SK-N-SH treated with all-trans-retinoic acid at 6 μM for 48 hours (cell line): ENCODE results near the gene STAT6.

Source experiments
- ATAC-seq: fragments of 200-7000 bp; cut with Tn5 transposase; 3 replicates; pipeline ENCODE4 v1.9.1; 2020; ENCODE audit warnings: mild to moderate bottlenecking, moderate library complexity
- ARNTL ChIP-seq: fragments of 450-650 bp; formaldehyde crosslinking; IDR thresholded peaks from 2 replicates; pipeline ENCODE4 v1.5.0; 2020; ENCODE audit warnings: low read depth, mild to moderate bottlenecking, moderate library complexity, borderline replicate concordance
- BACH2 ChIP-seq: fragments of 250-450 bp; sonication (Bioruptor Pico); IDR thresholded peaks from 2 replicates; pipeline ENCODE4 v1.9.0; 2021; ENCODE audit warnings: mild to moderate bottlenecking, borderline replicate concordance
- CSDC2 ChIP-seq: fragments of 250-450 bp; sonication (Bioruptor Pico); IDR thresholded peaks from 2 replicates; pipeline ENCODE4 v1.5.0; 2020; ENCODE audit warnings: mild to moderate bottlenecking, moderate library complexity
- GLIS3 ChIP-seq: fragments of 250-450 bp; sonication (Bioruptor Pico); IDR thresholded peaks from 2 replicates; pipeline ENCODE4 v1.5.0; 2020; ENCODE audit warnings: mild to moderate bottlenecking, moderate library complexity
- ISL1 ChIP-seq: fragments of 250-450 bp; sonication (Bioruptor Pico); IDR thresholded peaks from 2 replicates; pipeline ENCODE4 v2.1.2; 2022; ENCODE audit warnings: mild to moderate bottlenecking, moderate library complexity
- OSR1 ChIP-seq: fragments of 250-450 bp; sonication (Bioruptor Pico); IDR thresholded peaks from 2 replicates; pipeline ENCODE4 v1.8.0; 2022; ENCODE audit warnings: moderate library complexity, mild to moderate bottlenecking, inconsistent platforms
- PATZ1 ChIP-seq: fragments of 250-450 bp; sonication (Bioruptor Pico); IDR thresholded peaks from 2 replicates; pipeline ENCODE4 v1.8.0; 2020; ENCODE audit warnings: mild to moderate bottlenecking, moderate library complexity, borderline replicate concordance
- POU6F1 ChIP-seq: fragments of 250-450 bp; sonication (Bioruptor Pico); IDR thresholded peaks from 2 replicates; pipeline ENCODE4 v1.8.0; 2021; ENCODE audit warnings: low read depth, mild to moderate bottlenecking, moderate library complexity, borderline replicate concordance
- PPARA ChIP-seq: fragments of 250-450 bp; sonication (Bioruptor Pico); IDR thresholded peaks from 2 replicates; pipeline ENCODE4 v1.5.0; 2020; ENCODE audit warnings: mild to moderate bottlenecking, borderline replicate concordance
- RARB ChIP-seq: fragments of 250-450 bp; sonication (Bioruptor Pico); IDR thresholded peaks from 2 replicates; pipeline ENCODE4 v1.8.0; 2021; ENCODE audit warnings: mild to moderate bottlenecking, moderate library complexity
- SNAI2 ChIP-seq: fragments of 250-450 bp; sonication (Bioruptor Pico); IDR thresholded peaks from 2 replicates; pipeline ENCODE4 v1.5.0; 2020; ENCODE audit warnings: mild to moderate bottlenecking, moderate library complexity
- TCF4 ChIP-seq: fragments of 250-450 bp; sonication (Bioruptor Pico); IDR thresholded peaks from 2 replicates; pipeline ENCODE4 v1.8.0; 2021; ENCODE audit warnings: mild to moderate bottlenecking, moderate library complexity, borderline replicate concordance
- ZC3H10 ChIP-seq: fragments of 250-450 bp; sonication (Bioruptor Pico); IDR thresholded peaks from 2 replicates; pipeline ENCODE4 v1.5.1; 2021; ENCODE audit warnings: mild to moderate bottlenecking, moderate library complexity
- ZFP3 ChIP-seq: fragments of 250-450 bp; sonication (Bioruptor Pico); IDR thresholded peaks from 2 replicates; pipeline ENCODE4 v1.5.0; 2020; ENCODE audit warnings: mild to moderate bottlenecking, moderate library complexity
- ZFP30 ChIP-seq: fragments of 450-650 bp; formaldehyde crosslinking; IDR thresholded peaks from 2 replicates; pipeline ENCODE4 v1.5.0; 2022; ENCODE audit warnings: mild to moderate bottlenecking, moderate library complexity
- ZNF565 ChIP-seq: fragments of 450-650 bp; formaldehyde crosslinking; conservative IDR thresholded peaks from 2 replicates; pipeline ENCODE4 v1.5.0; 2020; ENCODE audit warnings: low read depth, mild to moderate bottlenecking, moderate library complexity
- ZNF70 ChIP-seq: fragments of 450-650 bp; formaldehyde crosslinking; IDR thresholded peaks from 2 replicates; pipeline ENCODE4 v1.5.0; 2020; ENCODE audit warnings: mild to moderate bottlenecking, moderate library complexity
- ZNF8 ChIP-seq: fragments of 450-650 bp; formaldehyde crosslinking; IDR thresholded peaks from 2 replicates; pipeline ENCODE4 v1.5.0; 2020; ENCODE audit warnings: mild to moderate bottlenecking, moderate library complexity
- TF ChIP-seq, protein P1 (sequence below): fragments of 250-450 bp; sonication (Bioruptor Pico); IDR thresholded peaks from 2 replicates; pipeline ENCODE4 v1.5.1; 2021; ENCODE audit warnings: mild to moderate bottlenecking, moderate library complexity
- TF ChIP-seq, protein P2 (sequence below): fragments of 250-450 bp; sonication (Bioruptor Pico); IDR thresholded peaks from 2 replicates; pipeline ENCODE4 v1.5.0; 2020; ENCODE audit warnings: mild to moderate bottlenecking, moderate library complexity
- TF ChIP-seq, protein P3 (sequence below): fragments of 250-450 bp; sonication (Bioruptor Pico); IDR thresholded peaks from 2 replicates; pipeline ENCODE4 v1.5.1; 2020; ENCODE audit warnings: low read depth, mild to moderate bottlenecking, moderate library complexity

Gene STAT6

DNA sequence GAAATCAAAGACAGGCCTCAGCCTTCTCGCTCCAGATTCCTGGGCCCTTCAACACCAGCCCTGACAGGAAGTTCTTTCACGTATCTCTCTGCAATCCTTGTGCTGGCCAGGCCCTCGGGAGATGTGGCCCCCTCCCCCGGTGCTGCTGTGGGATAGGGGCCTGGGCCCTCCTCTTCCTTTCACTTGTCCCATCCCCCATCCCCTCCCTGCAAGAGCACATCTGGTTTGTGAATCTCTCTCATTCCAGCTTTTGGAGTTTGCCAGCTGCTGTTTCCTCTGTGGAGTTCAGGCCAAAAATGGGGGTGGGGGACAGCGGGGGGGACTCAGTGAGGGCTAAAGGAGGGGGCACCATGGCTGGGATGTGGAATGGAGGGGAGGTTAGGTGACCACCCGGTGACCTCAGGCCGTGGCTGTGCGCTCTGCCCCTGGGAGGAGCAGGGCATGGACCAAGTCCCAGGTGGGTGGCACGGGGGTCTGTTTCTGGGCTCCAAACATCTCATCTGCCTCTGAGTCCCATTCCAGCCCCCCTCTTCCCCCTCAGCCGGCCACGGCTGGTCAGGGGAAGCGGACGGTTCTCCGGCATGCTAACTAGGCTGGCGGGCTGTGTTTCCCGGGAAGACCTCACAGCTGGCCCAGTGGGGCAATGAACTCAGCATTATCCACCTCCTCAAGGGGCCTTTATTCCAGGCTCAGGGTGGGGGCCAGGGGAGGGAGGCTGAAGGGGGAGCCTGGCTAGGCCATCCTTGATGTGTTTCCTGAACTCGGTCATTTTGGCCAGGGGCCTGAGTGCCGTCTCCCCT, 24.6 kb upstream of the STAT6 start:
- no peak for TF ChIP-seq ZNF70 (CRISPR knock-in tag)
- TF ChIP-seq TCF4 = peak; percentile 21; the same call in 1 of the 2 replicates
- ATAC-seq = no peak; the same call in 2 of the 3 replicates

DNA sequence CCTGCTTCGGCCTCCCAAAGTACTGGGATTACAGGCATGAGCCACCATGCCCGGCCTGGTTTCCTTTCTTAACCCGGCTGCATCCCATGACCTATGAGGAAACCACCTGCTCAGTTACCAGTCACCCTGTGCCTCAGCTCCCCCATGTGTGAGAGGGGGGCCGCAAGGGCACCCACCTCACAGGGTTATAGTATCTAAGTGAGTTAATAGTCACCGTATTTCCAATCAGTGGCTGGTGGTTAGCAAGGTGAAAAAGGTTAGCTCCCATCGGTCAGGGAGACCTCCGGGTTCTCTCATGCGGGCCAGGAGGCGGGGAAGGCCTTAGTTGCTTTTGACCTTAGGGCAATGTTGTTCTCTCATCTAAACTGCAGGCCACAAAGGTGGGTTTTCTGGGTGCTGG, 23.8 kb upstream of the STAT6 start:
- TF ChIP-seq ZFP3 (no peak), PPARA (CRISPR knock-in tag) (no peak), GLIS3 (CRISPR knock-in tag) (no peak), RARB (CRISPR knock-in tag) (no peak), ZFP30 (no peak), PATZ1 (CRISPR knock-in tag) (no peak), ISL1 (no peak)
- TF ChIP-seq, protein P1, sequence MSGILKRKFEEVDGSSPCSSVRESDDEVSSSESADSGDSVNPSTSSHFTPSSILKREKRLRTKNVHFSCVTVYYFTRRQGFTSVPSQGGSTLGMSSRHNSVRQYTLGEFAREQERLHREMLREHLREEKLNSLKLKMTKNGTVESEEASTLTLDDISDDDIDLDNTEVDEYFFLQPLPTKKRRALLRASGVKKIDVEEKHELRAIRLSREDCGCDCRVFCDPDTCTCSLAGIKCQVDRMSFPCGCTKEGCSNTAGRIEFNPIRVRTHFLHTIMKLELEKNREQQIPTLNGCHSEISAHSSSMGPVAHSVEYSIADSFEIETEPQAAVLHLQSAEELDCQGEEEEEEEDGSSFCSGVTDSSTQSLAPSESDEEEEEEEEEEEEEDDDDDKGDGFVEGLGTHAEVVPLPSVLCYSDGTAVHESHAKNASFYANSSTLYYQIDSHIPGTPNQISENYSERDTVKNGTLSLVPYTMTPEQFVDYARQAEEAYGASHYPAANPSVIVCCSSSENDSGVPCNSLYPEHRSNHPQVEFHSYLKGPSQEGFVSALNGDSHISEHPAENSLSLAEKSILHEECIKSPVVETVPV = no peak
- TF ChIP-seq, protein P2, sequence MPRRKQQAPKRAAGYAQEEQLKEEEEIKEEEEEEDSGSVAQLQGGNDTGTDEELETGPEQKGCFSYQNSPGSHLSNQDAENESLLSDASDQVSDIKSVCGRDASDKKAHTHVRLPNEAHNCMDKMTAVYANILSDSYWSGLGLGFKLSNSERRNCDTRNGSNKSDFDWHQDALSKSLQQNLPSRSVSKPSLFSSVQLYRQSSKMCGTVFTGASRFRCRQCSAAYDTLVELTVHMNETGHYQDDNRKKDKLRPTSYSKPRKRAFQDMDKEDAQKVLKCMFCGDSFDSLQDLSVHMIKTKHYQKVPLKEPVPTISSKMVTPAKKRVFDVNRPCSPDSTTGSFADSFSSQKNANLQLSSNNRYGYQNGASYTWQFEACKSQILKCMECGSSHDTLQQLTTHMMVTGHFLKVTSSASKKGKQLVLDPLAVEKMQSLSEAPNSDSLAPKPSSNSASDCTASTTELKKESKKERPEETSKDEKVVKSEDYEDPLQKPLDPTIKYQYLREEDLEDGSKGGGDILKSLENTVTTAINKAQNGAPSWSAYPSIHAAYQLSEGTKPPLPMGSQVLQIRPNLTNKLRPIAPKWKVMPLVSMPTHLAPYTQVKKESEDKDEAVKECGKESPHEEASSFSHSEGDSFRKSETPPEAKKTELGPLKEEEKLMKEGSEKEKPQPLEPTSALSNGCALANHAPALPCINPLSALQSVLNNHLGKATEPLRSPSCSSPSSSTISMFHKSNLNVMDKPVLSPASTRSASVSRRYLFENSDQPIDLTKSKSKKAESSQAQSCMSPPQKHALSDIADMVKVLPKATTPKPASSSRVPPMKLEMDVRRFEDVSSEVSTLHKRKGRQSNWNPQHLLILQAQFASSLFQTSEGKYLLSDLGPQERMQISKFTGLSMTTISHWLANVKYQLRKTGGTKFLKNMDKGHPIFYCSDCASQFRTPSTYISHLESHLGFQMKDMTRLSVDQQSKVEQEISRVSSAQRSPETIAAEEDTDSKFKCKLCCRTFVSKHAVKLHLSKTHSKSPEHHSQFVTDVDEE (CRISPR knock-in tag) = no peak
- ATAC-seq = no peak

DNA sequence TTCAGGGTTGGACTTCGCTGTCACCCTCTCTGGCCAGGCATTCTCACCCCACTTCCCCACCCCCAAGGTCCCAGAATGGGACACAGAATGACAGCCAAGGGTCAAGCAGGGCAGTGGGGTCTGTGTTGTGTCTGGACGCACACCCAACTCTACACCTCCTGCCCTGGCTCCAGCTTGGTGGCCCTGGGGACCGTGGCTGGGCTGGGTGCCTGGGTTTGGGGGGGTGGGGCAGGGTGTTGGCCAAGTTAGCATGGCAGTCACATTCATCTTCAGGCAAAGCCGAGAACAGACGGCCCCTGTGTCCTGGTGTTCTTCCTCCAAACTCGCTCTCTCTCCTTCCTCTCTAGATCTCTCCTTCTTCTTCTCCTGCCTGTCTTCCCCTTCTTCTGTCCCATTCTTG, 22.8 kb upstream of the STAT6 start:
- no peak for TF ChIP-seq ZFP3
- TF ChIP-seq BACH2 = no peak
- TF ChIP-seq ZFP30 = no peak
- no peak for TF ChIP-seq POU6F1 (CRISPR knock-in tag)
- no peak for TF ChIP-seq CSDC2 (CRISPR knock-in tag)
- no peak for TF ChIP-seq ZC3H10 (CRISPR knock-in tag)
- TF ChIP-seq RARB (CRISPR knock-in tag) = no peak
- no peak for TF ChIP-seq TCF4
- TF ChIP-seq, protein P2 (CRISPR knock-in tag) = no peak
- no peak for TF ChIP-seq OSR1 (CRISPR knock-in tag)
- TF ChIP-seq SNAI2 (CRISPR knock-in tag) = no peak
- TF ChIP-seq, protein P3, sequence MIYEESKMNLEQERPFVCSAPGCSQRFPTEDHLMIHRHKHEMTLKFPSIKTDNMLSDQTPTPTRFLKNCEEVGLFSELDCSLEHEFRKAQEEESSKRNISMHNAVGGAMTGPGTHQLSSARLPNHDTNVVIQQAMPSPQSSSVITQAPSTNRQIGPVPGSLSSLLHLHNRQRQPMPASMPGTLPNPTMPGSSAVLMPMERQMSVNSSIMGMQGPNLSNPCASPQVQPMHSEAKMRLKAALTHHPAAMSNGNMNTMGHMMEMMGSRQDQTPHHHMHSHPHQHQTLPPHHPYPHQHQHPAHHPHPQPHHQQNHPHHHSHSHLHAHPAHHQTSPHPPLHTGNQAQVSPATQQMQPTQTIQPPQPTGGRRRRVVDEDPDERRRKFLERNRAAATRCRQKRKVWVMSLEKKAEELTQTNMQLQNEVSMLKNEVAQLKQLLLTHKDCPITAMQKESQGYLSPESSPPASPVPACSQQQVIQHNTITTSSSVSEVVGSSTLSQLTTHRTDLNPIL (CRISPR knock-in tag) = no peak
- no peak for TF ChIP-seq GLIS3 (CRISPR knock-in tag)
- no peak for TF ChIP-seq ARNTL
- TF ChIP-seq PATZ1 (CRISPR knock-in tag) = no peak
- no peak for TF ChIP-seq ZNF565 (CRISPR knock-in tag)
- no peak for TF ChIP-seq ZNF8
- no peak for ATAC-seq
